Spinal cord (tissue), 10 donors: ENCODE results near the gene PDZRN4. TPM values are rescaled to one million over a fixed set of nuclear protein-coding genes. Genes with fewer than 3 reads are reported as not detected.

Experiments
- DNase-seq, 6 donors: peaks; one replicate each; pipeline versions ENCODE4 v3.0.0 to v3.0.0-alpha.2; 2013 to 2015; ENCODE audit warnings: low spot score in 6 of 6, low read depth in 4 of 6
- H3K27ac ChIP-seq: one replicate; pipeline ENCODE4 v1.5.1; 2013; ENCODE audit warnings: low read depth, low read length, control low read depth
- H3K27me3 ChIP-seq: one replicate; pipeline ENCODE4 v1.6.1; 2013; ENCODE audit warnings: low read length; ENCODE audit not compliant: control insufficient read depth, insufficient read depth
- H3K36me3 ChIP-seq: one replicate; pipeline ENCODE4 v1.6.1; 2013; ENCODE audit warnings: low read length; ENCODE audit not compliant: control insufficient read depth, insufficient read depth
- H3K4me1 ChIP-seq: one replicate; pipeline ENCODE4 v1.6.1; 2013; ENCODE audit warnings: low read length; ENCODE audit not compliant: control insufficient read depth, insufficient read depth
- H3K4me3 ChIP-seq: one replicate; pipeline ENCODE4 v1.5.1; 2013; ENCODE audit warnings: low read depth, low read length, control low read depth
- H3K9me3 ChIP-seq: one replicate; pipeline ENCODE4 v1.6.1; 2013; ENCODE audit warnings: low read length; ENCODE audit not compliant: control insufficient read depth, insufficient read depth
- WGBS: methylation state at CpG from one replicate; pipeline ENCODE4 v1.1.5; 2013; ENCODE audit warnings: missing lambda C conversion rate; ENCODE audit not compliant: insufficient coverage; 5-methylcytosine and 5-hydroxymethylcytosine counted together
- polyA plus RNA-seq, 2 donors: library from polyadenylated mRNA; unstranded; fragments of 120-200 nt; gene quantifications; one replicate each; pipeline ENCODE4 v1.2.1, GENCODE V29; 2013; ENCODE audit not compliant: insufficient read length in 2 of 2
- total RNA-seq, 2 donors: library from RNA; depleted of rRNA in 1 of 2; stranded (reverse); fragments of 120-200 nt in 1 of 2; fragments of >200 nt in 1 of 2; gene quantifications; one replicate each; pipeline versions ENCODE4 v1.2.3 to v1.2.4, GENCODE V29; 2013 to 2014
- donor health status: healthy.

PDZRN4 gene
- total and polyA plus RNA-seq, 4 donors = 5.4 to 10.9 (median 7.6) TPM

DNA sequence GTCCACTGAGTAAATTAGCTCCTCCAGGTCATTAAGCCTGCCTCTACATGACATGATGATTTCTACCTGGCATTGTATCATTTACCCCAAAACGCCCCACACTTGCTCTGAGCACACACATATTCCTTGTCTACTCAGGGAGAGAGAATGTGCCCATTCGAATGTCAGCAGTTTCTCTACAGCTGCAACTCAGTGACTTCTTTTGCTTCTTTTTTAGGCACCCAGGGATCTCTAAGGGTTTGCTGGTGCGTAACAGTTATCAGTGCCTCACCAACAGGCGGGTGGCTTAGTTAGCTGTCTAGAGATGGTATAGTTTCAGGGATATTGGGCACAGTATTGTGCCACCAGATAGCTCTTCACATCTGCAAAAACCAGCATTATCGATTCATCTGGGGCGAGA lies 316.9 kb downstream of the PDZRN4 start:
- no peaks in the 10 kb centered on the region for H3K27me3 ChIP-seq
- no peaks in the 10 kb centered on the region for H3K9me3 ChIP-seq
- no peaks in the 10 kb centered on the region for H3K36me3 ChIP-seq
- no peaks in the 10 kb centered on the region for H3K4me1 ChIP-seq
- peak in 1 of 6 donors; percentile 55 for DNase-seq
- 49% methylated on average over 2 of the region's 6 CpGs for WGBS
- H3K4me3 ChIP-seq = no peak overlapping the region
- H3K27ac ChIP-seq = no peak overlapping the region

- Histone ChIP-seq H3K4me3 (no peak overlapping the region), H3K36me3 (no peaks in the 10 kb centered on the region), H3K27ac (no peak overlapping the region), H3K9me3 (no peaks in the 10 kb centered on the region), H3K4me1 (no peaks in the 10 kb centered on the region), H3K27me3 (no peaks in the 10 kb centered on the region)
- WGBS = 82% methylated on average over 2 of the region's 3 CpGs
- peak in 1 of 6 donors; percentile 41 for DNase-seq
Observed at GRCh38 chr12:41507286-41507685, 319.2 kb downstream of the PDZRN4 start.

DNA sequence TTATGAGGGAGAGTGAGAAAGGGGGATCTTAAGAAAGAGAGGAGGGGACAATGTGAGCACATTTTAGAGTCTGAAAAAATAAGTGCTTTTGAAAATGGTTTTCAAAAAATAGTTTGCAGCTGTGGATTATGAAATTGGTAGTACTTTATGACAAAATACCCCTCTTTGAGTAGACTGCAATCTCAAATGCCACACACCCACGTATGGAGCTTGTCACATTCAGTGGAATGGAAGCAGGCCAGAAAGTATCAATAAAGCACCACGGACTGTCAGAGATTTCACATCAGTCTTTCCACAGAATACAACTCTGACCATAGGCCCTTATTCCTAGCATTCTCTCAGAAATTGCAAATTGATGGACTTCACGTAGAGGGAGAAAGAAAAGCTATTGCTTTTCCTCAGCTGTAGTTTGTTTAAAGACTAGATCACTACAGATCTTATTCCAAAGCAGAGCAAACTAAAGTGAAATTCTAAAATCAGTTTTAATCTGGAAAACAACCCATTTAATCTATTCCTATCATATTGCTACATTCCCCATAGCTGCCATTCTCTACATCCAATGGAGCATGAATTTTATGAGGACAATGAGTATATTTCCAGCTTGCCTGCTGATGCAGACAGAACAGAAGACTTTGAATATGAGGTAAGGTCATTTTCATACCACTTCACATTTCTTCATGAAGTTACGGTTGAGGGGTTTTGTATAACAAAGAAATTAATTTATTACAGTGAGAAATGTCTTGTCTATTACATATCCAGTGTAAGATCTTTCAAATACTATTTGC lies 321.3 kb downstream of the PDZRN4 start:
- H3K27ac ChIP-seq = no peak overlapping the region
- no CpG with 5 or more reads among the region's 4 CpGs for WGBS
- H3K4me3 ChIP-seq = no peak overlapping the region
- no peaks in the 10 kb centered on the region for H3K9me3 ChIP-seq
- H3K4me1 ChIP-seq = no peaks in the 10 kb centered on the region
- H3K27me3 ChIP-seq = no peaks in the 10 kb centered on the region
- DNase-seq = peak in 1 of 6 donors; percentile 60
- H3K36me3 ChIP-seq = no peaks in the 10 kb centered on the region

DNA sequence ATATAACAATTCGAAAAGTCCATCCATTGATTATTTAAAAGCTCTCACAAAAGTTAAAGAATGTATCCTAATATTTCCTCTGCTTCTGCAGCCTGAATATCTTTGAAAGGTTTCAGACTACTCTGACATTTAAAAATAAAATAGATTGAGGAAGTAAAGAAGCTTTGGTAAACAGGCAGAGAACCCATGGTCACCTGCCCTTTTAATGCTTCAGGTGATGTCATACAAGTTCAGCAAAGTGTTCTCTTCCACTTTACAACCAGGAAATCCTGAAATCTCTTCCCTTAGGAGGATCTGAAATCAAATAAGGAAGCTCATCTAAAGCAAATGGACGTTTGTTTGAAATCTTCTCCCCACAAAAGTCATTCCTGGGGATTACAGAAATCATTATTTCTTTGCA lies 322.4 kb downstream of the PDZRN4 start:
- Histone ChIP-seq H3K36me3 (no peaks in the 10 kb centered on the region), H3K27ac (no peak overlapping the region), H3K27me3 (no peaks in the 10 kb centered on the region), H3K4me3 (no peak overlapping the region), H3K9me3 (no peaks in the 10 kb centered on the region), H3K4me1 (no peaks in the 10 kb centered on the region)
- WGBS = no CpG with 5 or more reads among the region's 2 CpGs
- no peak for DNase-seq

GRCh38 chr12:41511247-41511646 lies 323.1 kb downstream of the PDZRN4 start:
- WGBS = no CpG with 5 or more reads among the region's 1 CpG
- no peaks in the 10 kb centered on the region for H3K4me1 ChIP-seq
- H3K27ac ChIP-seq = no peak overlapping the region
- no peaks in the 10 kb centered on the region for H3K36me3 ChIP-seq
- H3K9me3 ChIP-seq = no peaks in the 10 kb centered on the region
- no peaks in the 10 kb centered on the region for H3K27me3 ChIP-seq
- no peak overlapping the region for H3K4me3 ChIP-seq
- peak in 2 of 6 donors; percentile 24 to 55 for DNase-seq

DNA sequence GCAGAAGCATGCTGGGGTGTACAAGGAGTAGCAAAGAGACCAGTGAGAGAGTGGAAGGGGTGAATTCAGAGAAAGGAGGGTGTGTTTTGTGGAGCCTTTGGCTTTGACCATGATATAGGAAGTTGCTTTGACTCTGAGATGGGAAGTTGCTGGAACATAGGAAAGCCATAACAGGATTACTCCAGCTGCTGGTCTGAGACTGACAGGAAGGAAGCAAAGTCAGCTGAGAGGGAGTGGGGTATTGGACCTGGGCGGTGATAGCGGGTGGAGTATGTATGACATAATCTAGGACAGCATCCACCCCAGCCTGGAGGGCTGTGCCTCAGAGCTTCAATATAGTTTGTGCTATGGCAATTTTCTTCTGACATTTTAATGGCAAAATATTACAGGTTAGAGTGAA lies 324.4 kb downstream of the PDZRN4 start:
- no CpG with 5 or more reads among the region's 2 CpGs for WGBS
- Histone ChIP-seq H3K27me3 (no peaks in the 10 kb centered on the region), H3K4me3 (no peak overlapping the region), H3K4me1 (no peaks in the 10 kb centered on the region), H3K27ac (no peak overlapping the region), H3K36me3 (no peaks in the 10 kb centered on the region), H3K9me3 (no peaks in the 10 kb centered on the region)
- no peak for DNase-seq

- peak in 2 of 6 donors; percentile 68 to 86 for DNase-seq
- no CpG with 5 or more reads among the region's 4 CpGs for WGBS
- no peaks in the 10 kb centered on the region for H3K4me1 ChIP-seq
- H3K27me3 ChIP-seq = no peaks in the 10 kb centered on the region
- no peaks in the 10 kb centered on the region for H3K36me3 ChIP-seq
- H3K27ac ChIP-seq = no peak overlapping the region
- H3K4me3 ChIP-seq = no peak overlapping the region
- no peaks in the 10 kb centered on the region for H3K9me3 ChIP-seq
Observed at GRCh38 chr12:41514021-41514777, 326.1 kb downstream of the PDZRN4 start.

- no peak for DNase-seq
- H3K27me3 ChIP-seq = no peaks in the 10 kb centered on the region
- no peaks in the 10 kb centered on the region for H3K4me1 ChIP-seq
- 100% methylated on average over 2 of the region's 3 CpGs for WGBS
- no peak overlapping the region for H3K4me3 ChIP-seq
- H3K27ac ChIP-seq = no peak overlapping the region
- no peaks in the 10 kb centered on the region for H3K36me3 ChIP-seq
- no peaks in the 10 kb centered on the region for H3K9me3 ChIP-seq
Observed at GRCh38 chr12:41514907-41515306, 326.8 kb downstream of the PDZRN4 start.

DNA sequence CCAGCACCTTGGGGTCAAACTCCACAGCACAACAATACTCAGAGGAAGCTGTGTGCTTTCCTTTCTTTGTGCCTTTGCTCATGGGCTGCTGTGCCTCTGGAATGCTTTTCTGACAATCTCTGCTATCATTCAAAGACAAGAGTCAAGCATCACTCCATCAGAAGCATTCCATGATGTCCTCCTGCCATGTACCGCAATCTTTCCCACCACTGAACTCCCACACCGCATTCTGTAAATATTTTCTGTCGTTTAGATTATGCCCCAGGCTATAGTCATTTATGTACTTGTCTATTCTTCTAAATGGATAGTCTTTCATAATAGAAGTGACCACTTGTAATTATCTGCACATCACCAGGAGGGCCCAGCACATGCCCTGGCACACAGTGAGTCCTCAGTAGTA lies 327.8 kb downstream of the PDZRN4 start:
- no CpG with 5 or more reads among the region's 3 CpGs for WGBS
- H3K9me3 ChIP-seq = no peaks in the 10 kb centered on the region
- no peak overlapping the region for H3K27ac ChIP-seq
- no peaks in the 10 kb centered on the region for H3K27me3 ChIP-seq
- no peaks in the 10 kb centered on the region for H3K36me3 ChIP-seq
- H3K4me3 ChIP-seq = no peak overlapping the region
- no peaks in the 10 kb centered on the region for H3K4me1 ChIP-seq
- no peak for DNase-seq

GRCh38 chr12:41520869-41521268 lies 332.7 kb downstream of the PDZRN4 start:
- no CpG with 5 or more reads among the region's 3 CpGs for WGBS
- no peak overlapping the region for H3K4me3 ChIP-seq
- no peak overlapping the region for H3K27ac ChIP-seq
- no peaks in the 10 kb centered on the region for H3K27me3 ChIP-seq
- H3K9me3 ChIP-seq = no peaks in the 10 kb centered on the region
- H3K4me1 ChIP-seq = no peaks in the 10 kb centered on the region
- H3K36me3 ChIP-seq = no peaks in the 10 kb centered on the region
- DNase-seq = no peak
